Endothelial cell (in vitro differentiated cells): Measurements from ENCODE around the gene SPACA9. TPM values are rescaled to one million over a fixed set of nuclear protein-coding genes. Genes with fewer than 3 reads are reported as not detected.

Experiments
- DNase-seq: peaks from one replicate; pipeline ENCODE4 v3.0.0; 2021; ENCODE audit warnings: low spot score
- H3K27ac Mint-ChIP-seq: one replicate; pipeline ENCODE4 v1.8.0; 2021; ENCODE audit warnings: mixed read lengths, inconsistent platforms; ENCODE audit not compliant: unreplicated experiment
- H3K27me3 Mint-ChIP-seq: one replicate; pipeline ENCODE4 v1.8.0; 2021; ENCODE audit warnings: mild to moderate bottlenecking, moderate library complexity, mixed read lengths, inconsistent platforms; ENCODE audit not compliant: unreplicated experiment
- H3K36me3 Mint-ChIP-seq: one replicate; pipeline ENCODE4 v1.8.0; 2021; ENCODE audit warnings: mild to moderate bottlenecking, low read depth, mixed read lengths, inconsistent platforms; ENCODE audit not compliant: unreplicated experiment
- H3K4me1 Mint-ChIP-seq: one replicate; pipeline ENCODE4 v1.8.0; 2021; ENCODE audit warnings: mild to moderate bottlenecking, mixed read lengths, inconsistent platforms; ENCODE audit not compliant: unreplicated experiment
- H3K4me3 Mint-ChIP-seq: one replicate; pipeline ENCODE4 v1.8.0; 2021; ENCODE audit warnings: mild to moderate bottlenecking, mixed read lengths, inconsistent platforms; ENCODE audit not compliant: unreplicated experiment
- H3K9me3 Mint-ChIP-seq: one replicate; pipeline ENCODE4 v1.8.0; 2021; ENCODE audit warnings: mixed read lengths, inconsistent platforms; ENCODE audit not compliant: unreplicated experiment
- CTCF ChIP-seq: fragments of 200-600 bp; sonication (generic); IDR thresholded peaks from one replicate; pipeline ENCODE4 v1.5.0; 2021; ENCODE audit warnings: antibody characterized with exemption; ENCODE audit not compliant: unreplicated experiment
- total RNA-seq: library from RNA; stranded (reverse); fragmentation: NEBNext Ultra II Directional; extraction: Animal tissue kit (Norgen Biotek cat#: 25700); gene quantifications from one replicate; pipeline ENCODE4 v1.2.1, GENCODE V29; 2021; ENCODE audit not compliant: unreplicated experiment

SPACA9 gene
- total RNA-seq, 1 donor from 2014 or later = 2.7 TPM

- no peak overlapping the region for H3K4me3 Mint-ChIP-seq
- peaks cover 10% of the 10 kb centered on the region for H3K27me3 Mint-ChIP-seq
- DNase-seq = no peak
- no peak overlapping the region for H3K27ac Mint-ChIP-seq
- TF ChIP-seq CTCF = no peak
- no peaks in the 10 kb centered on the region for H3K36me3 Mint-ChIP-seq
- H3K4me1 Mint-ChIP-seq = peaks cover 3% of the 10 kb centered on the region
- no peaks in the 10 kb centered on the region for H3K9me3 Mint-ChIP-seq
These were observed 41.0 kb upstream of the SPACA9 start for GRCh38 chr9:132837501-132838286.

GRCh38 chr9:132838291-132838690 lies 40.4 kb upstream of the SPACA9 start:
- Mint-ChIP-seq H3K27ac (no peak overlapping the region), H3K9me3 (no peaks in the 10 kb centered on the region), H3K36me3 (no peaks in the 10 kb centered on the region), H3K4me1 (peaks cover 3% of the 10 kb centered on the region), H3K4me3 (no peak overlapping the region), H3K27me3 (peaks cover 10% of the 10 kb centered on the region)
- TF ChIP-seq CTCF = no peak
- DNase-seq = no peak

GRCh38 chr9:132840980-132841379 lies 37.7 kb upstream of the SPACA9 start:
- H3K27ac Mint-ChIP-seq = no peak overlapping the region
- H3K9me3 Mint-ChIP-seq = no peaks in the 10 kb centered on the region
- no peak overlapping the region for H3K4me3 Mint-ChIP-seq
- H3K36me3 Mint-ChIP-seq = no peaks in the 10 kb centered on the region
- no peak for DNase-seq
- no peak for TF ChIP-seq CTCF
- H3K27me3 Mint-ChIP-seq = peaks cover 7% of the 10 kb centered on the region
- H3K4me1 Mint-ChIP-seq = peaks cover 3% of the 10 kb centered on the region

- no peaks in the 10 kb centered on the region for H3K9me3 Mint-ChIP-seq
- no peak for DNase-seq
- H3K27ac Mint-ChIP-seq = no peak overlapping the region
- TF ChIP-seq CTCF = no peak
- no peak overlapping the region for H3K4me3 Mint-ChIP-seq
- H3K4me1 Mint-ChIP-seq = peaks cover 3% of the 10 kb centered on the region
- peaks cover 5% of the 10 kb centered on the region for H3K27me3 Mint-ChIP-seq
- H3K36me3 Mint-ChIP-seq = no peaks in the 10 kb centered on the region
These were observed 36.3 kb upstream of the SPACA9 start for GRCh38 chr9:132842124-132843044.
